Testis (tissue), 2 donors: ENCODE data around the gene PRKN.

ENCODE experiments used
- POLR2A ChIP-seq: fragments of 450-650 bp; IDR thresholded peaks from one replicate; pipeline ENCODE4 v1.6.1; 2017; ENCODE audit warnings: antibody characterized with exemption, mild to moderate bottlenecking, moderate library complexity
- TF ChIP-seq, protein P1 (sequence below), 3 experiments: fragments of 450-650 bp in 2 of 3; fragments of 200-600 bp in 1 of 3; sonication (generic) in 1 of 3; IDR thresholded peaks; one replicate each; pipeline ENCODE4 v1.5.1; 2016 to 2019; ENCODE audit warnings: antibody characterized with exemption in 3 of 3, mild to moderate bottlenecking in 2 of 3, moderate library complexity in 1 of 3

DNA sequence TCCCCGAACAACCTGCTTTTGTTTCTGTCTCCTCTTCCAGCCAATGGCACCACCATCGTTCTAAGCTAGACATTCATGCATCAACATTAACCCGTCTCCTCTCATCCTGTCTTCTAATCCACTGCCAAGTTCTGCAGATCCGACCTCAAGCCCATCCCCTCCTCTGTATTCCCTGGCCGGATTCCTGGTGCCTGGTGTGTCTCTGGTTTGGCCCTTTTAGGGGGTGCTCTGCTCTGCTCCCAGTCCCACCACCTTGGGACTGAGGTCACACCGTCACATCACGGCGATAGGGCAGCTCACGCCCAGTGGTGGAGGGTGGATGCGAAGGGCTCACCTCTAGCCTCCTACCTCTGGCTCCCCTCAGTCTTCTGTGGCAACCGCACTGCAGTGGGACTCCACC is 1351.2 kb downstream of the PRKN start:
- TF ChIP-seq, protein P1, sequence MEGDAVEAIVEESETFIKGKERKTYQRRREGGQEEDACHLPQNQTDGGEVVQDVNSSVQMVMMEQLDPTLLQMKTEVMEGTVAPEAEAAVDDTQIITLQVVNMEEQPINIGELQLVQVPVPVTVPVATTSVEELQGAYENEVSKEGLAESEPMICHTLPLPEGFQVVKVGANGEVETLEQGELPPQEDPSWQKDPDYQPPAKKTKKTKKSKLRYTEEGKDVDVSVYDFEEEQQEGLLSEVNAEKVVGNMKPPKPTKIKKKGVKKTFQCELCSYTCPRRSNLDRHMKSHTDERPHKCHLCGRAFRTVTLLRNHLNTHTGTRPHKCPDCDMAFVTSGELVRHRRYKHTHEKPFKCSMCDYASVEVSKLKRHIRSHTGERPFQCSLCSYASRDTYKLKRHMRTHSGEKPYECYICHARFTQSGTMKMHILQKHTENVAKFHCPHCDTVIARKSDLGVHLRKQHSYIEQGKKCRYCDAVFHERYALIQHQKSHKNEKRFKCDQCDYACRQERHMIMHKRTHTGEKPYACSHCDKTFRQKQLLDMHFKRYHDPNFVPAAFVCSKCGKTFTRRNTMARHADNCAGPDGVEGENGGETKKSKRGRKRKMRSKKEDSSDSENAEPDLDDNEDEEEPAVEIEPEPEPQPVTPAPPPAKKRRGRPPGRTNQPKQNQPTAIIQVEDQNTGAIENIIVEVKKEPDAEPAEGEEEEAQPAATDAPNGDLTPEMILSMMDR (IDR thresholded peaks at IDR 0.05): no peak
- no peak for TF ChIP-seq POLR2A
